ES-I3 (cell line): ENCODE measurements around the gene HNRNPUL2.
"Not testable (repeated sequence)": the region's sequence is repeated elsewhere in the genome, so short reads cannot be mapped to it uniquely, and the experiment has no call there.

Experiments used
- H3K36me3 ChIP-seq: 2 replicates; pipeline ENCODE4 v1.6.1; 2013; ENCODE audit warnings: mild to moderate bottlenecking, low read length, control low read depth, moderate library complexity; ENCODE audit not compliant: insufficient read depth
- H3K4me1 ChIP-seq: 2 replicates; pipeline ENCODE4 v1.6.1; 2013; ENCODE audit warnings: mild to moderate bottlenecking, control low read depth, low read length; ENCODE audit not compliant: insufficient read depth
- H3K9ac ChIP-seq: 2 replicates; pipeline ENCODE4 v1.6.1; 2013; ENCODE audit warnings: low read depth, mild to moderate bottlenecking, low read length, moderate library complexity
- H3K9me3 ChIP-seq: 2 replicates; pipeline ENCODE4 v1.6.1; 2013; ENCODE audit warnings: mild to moderate bottlenecking, low read length, moderate library complexity; ENCODE audit not compliant: control insufficient read depth, insufficient read depth

Gene HNRNPUL2

DNA sequence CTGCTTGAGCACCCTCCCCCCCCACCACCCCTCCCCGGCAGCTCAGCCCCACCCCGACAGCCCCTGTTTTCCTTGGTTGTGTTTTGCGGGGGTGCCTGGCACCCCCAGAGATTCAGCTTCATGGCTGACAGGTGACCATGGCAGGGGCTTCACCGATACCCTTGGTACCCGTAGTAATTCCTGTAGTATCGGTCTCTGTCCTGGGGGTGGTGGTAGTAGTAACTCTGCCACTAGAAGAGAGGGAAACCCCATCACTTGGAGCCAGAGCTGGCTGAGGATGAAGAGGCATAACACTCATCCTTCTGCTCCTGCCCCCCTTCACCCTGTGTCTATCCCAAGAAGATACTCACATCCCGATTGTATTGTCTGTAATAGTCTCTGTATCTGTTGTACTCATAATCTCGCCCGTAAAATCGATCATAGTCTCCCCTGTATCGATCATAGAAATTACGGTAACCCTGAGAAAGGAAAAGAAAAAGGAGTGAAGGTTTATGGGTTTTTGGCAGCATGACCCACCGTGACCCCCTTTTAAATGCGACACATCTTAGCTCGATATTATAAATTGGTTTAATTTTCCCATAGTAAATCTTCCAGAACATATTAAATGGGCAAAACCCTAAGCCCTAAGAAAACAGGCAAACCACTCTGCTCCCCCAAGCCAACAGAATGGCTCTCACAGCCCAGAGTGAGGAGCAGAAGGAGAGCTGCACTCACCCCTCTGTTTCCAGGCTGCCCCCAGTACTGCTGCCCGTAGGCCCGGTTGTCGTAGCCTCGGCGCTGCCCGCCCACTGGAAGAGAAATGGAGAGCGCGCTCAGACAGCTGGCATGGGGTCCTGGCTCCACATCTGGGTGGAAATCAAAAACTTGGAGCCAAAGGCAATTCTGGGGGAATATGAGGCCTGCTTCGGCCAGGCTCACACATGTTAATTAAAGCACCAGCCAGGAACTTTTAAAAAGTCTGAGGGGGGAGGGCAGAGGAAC, 11.8 kb downstream of the HNRNPUL2 start:
- H3K9ac ChIP-seq = no peak overlapping the region
- H3K36me3 ChIP-seq = peaks cover 34% of the 10 kb centered on the region
- no peaks in the 10 kb centered on the region for H3K9me3 ChIP-seq
- H3K4me1 ChIP-seq = no peaks in the 10 kb centered on the region

DNA sequence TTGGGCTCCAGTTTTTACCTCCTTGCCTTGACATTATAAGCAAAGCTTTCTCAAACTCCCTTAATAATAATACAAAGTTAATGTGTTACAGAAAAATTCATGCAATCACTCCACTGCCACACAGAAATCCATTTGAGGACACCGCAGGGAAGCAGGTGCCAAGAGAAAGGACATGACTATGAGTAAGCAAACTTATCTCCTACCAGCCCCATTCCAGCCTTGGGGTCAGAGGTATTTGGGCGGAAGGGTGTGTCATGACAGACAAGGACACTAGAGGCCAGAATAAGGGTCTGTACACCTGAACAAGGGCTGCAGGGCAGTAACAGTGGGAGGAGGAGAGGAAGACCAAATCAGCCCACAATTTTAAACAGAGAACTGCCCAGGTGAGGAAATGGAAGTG, 13.9 kb downstream of the HNRNPUL2 start:
- H3K9me3 ChIP-seq = no peaks in the 10 kb centered on the region
- H3K9ac ChIP-seq = no peak overlapping the region
- H3K36me3 ChIP-seq = peaks cover 23% of the 10 kb centered on the region
- no peaks in the 10 kb centered on the region for H3K4me1 ChIP-seq

DNA sequence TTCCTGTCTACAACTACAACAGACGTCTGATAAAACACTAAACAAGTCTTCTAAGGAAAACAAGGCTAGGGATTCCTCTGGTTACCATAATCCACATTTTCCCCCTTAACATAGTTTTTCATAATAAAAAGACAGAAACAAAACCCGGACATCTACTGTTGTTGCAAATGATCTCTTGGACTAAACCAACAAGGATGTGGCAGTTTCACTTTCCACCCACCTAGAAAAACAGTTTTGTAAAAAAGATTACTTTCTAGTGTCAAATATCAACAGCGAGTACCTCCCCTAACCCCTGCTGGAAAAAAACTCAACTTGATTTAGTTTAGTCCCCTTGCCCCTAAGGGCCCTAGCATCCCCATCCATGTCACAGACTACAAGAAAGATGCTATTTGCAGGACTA, 14.4 kb downstream of the HNRNPUL2 start:
- no peak overlapping the region for H3K9ac ChIP-seq
- no peaks in the 10 kb centered on the region for H3K9me3 ChIP-seq
- H3K36me3 ChIP-seq = peaks cover 23% of the 10 kb centered on the region
- H3K4me1 ChIP-seq = no peaks in the 10 kb centered on the region

- Histone ChIP-seq H3K4me1 (no peaks in the 10 kb centered on the region), H3K36me3 (peaks cover 23% of the 10 kb centered on the region)
Observed at GRCh38 chr11:62712276-62712812, 14.9 kb downstream of the HNRNPUL2 start.

DNA sequence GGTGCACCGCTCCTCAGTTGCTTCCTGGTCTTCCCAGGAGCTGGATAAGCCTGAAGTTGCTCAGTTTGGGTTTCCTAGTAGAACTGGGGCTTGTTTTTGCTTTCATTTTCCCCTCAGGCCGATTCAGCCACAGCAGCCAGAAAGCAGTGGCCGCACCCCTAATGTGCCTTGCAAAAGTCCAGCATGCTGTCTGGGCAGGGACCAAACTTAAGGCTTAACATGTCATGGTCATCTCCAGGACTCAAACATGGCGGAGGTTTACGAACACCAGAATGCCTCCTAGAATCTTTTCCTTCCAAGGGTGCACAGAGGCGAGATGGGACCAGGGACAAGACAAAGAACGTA, 17.3 kb downstream of the HNRNPUL2 start:
- H3K9ac ChIP-seq = peak overlapping the region; percentile 89
- no peaks in the 10 kb centered on the region for H3K9me3 ChIP-seq
- no peaks in the 10 kb centered on the region for H3K4me1 ChIP-seq
- H3K36me3 ChIP-seq = peaks cover 3% of the 10 kb centered on the region

More at GRCh38 chr11:62712276-62712812, 14.9 kb downstream of the HNRNPUL2 start:
- H3K9ac ChIP-seq = no peak overlapping the region
- no peaks in the 10 kb centered on the region for H3K9me3 ChIP-seq

GRCh38 chr11:62709247-62710000, 17.8 kb downstream of the HNRNPUL2 start:
- no peaks in the 10 kb centered on the region for H3K9me3 ChIP-seq
- H3K36me3 ChIP-seq = no peaks in the 10 kb centered on the region; the same call in 1 of the 2 replicates
- no peaks in the 10 kb centered on the region for H3K4me1 ChIP-seq
- H3K9ac ChIP-seq = peak overlapping the region; percentile 89

- peak overlapping the region; percentile 89 for H3K9ac ChIP-seq
- no peaks in the 10 kb centered on the region for H3K9me3 ChIP-seq
- no peaks in the 10 kb centered on the region for H3K36me3 ChIP-seq
- H3K4me1 ChIP-seq = no peaks in the 10 kb centered on the region
Observed at GRCh38 chr11:62708793-62709192, 18.5 kb downstream of the HNRNPUL2 start.

DNA sequence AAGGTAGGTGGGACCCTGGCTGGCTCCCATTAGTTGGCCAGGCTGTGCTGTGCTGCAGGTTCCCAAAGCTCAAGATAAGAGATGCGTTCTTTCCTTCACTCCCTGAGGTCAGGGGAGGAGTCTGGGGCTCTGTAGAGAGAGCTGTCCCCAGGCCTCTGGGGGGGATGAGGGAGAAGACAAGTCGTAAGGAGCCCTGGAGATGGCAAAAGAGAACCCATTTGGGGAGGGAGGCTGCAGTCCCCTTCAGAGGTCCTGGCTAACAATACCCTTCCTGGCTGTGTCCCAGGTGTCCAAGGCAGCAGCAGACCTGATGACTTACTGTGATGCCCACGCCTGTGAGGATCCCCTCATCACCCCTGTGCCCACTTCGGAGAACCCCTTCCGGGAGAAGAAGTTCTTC, 18.9 kb downstream of the HNRNPUL2 start:
- Histone ChIP-seq H3K36me3 (no peaks in the 10 kb centered on the region), H3K9ac (peak overlapping the region; percentile 89; the same call in 1 of the 2 replicates), H3K9me3 (no peaks in the 10 kb centered on the region), H3K4me1 (no peaks in the 10 kb centered on the region)

DNA sequence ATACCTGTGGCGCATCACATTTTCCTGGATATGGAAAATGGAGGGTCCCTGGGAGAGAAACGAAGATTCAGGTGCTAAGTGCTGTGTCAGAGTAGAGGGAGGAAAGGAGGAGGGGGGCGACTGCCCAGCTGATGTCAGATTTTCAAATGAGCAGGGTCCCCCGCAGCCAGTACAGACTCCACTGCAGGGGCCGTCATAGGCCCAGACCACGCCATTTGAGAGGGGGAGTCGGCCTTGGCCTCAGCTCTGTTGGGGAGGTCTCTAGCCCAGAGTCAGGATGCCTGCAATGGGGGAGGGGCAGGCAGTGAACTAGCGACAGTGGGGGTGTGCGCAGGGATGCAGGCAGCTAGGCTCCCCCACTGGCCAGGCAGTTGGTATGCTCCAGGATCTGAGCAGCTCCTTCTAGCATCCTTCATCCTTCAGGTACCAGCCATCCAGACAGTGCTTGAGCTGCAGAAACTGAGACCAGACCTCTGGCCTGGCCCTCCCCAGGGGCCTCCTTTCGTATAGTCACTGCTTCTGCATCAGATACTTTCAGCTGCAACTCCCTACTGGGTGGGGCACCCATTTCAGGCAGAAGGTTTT, 19.9 kb downstream of the HNRNPUL2 start, which contains the start of the genes BSCL2 and GNG3:
TSS of gene BSCL2 (minus strand) at position 148 of the 585 bp plus-strand sequence. CDS start 229 bp downstream, outside the sequence.
TSS of gene GNG3 (plus strand) at position 400 of the 585 bp plus-strand sequence. CDS start 620 bp downstream, outside the sequence.
- Histone ChIP-seq H3K4me1 (no peaks in the 10 kb centered on the region), H3K36me3 (no peaks in the 10 kb centered on the region), H3K9me3 (no peaks in the 10 kb centered on the region), H3K9ac (peak within 1 kb of the TSS; percentile 70)

GRCh38 chr11:62706850-62707247, 20.4 kb downstream of the HNRNPUL2 start:
- H3K9me3 ChIP-seq = no peaks in the 10 kb centered on the region
- no peaks in the 10 kb centered on the region for H3K4me1 ChIP-seq
- no peaks in the 10 kb centered on the region for H3K36me3 ChIP-seq
- peak overlapping the region; percentile 70 for H3K9ac ChIP-seq

DNA sequence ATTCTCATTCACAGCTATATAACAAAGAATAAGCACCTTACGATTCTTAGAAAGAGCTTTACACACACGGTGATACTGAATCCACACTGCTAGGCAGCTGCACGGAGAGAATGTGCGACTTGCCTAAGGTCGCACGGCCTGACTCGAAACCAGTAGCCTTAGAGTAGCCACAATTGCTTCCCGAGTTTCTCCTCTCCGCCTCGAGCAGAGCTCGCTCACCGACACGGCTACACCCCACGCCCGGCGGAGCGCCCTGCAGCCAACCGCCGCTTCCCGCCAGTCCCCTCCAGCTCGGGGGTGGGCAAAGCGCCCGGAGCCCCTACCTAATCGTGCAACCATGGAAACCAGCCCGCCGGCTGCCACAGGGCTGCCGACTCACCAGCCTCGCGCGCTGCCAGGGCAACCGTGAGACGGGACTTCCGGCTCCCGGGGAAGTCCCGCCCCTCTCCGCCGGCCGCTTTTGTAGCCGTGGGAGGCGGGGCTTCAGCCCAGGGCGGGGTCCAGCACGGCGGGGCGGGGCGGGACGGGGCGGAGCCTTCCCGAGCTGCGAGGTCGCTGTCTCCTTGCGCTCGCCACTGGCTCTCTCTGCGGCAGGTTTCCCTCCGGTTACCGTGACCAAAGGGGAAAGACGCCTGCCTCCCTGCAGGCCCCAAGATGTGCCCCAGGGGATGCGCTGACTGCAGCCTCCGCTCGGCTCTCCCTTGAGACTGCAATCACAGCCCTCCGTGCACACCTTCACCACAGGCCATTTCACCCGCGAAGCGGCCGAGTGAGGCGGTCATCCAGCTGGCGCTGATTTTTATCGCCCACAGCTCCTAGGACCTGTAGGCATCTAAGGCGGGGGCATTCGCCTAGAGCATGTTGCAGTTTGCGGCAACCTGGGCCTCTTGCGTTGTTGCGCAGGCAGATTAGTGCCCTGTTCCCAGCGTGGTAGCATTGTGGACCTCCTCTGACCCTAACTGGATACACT, 21.1 kb downstream of the HNRNPUL2 start:
- H3K4me1 ChIP-seq = no peaks in the 10 kb centered on the region
- no peaks in the 10 kb centered on the region for H3K36me3 ChIP-seq
- H3K9ac ChIP-seq = peak overlapping the region; percentile 74
- no peaks in the 10 kb centered on the region for H3K9me3 ChIP-seq

- Histone ChIP-seq H3K4me1 (no peaks in the 10 kb centered on the region), H3K36me3 (no peaks in the 10 kb centered on the region), H3K9me3 (no peaks in the 10 kb centered on the region), H3K9ac (peak overlapping the region; percentile 74; the same call in 1 of the 2 replicates)
Observed at GRCh38 chr11:62705413-62705812, 21.8 kb downstream of the HNRNPUL2 start.

GRCh38 chr11:62703921-62704320, 23.3 kb downstream of the HNRNPUL2 start:
- H3K4me1 ChIP-seq, H3K36me3 ChIP-seq, H3K9ac ChIP-seq, H3K9me3 ChIP-seq: not testable (repeated sequence)
